Measurements from ENCODE around the gene ARHGAP35. TPM values are rescaled to one million over a fixed set of nuclear protein-coding genes. Genes with fewer than 3 reads are reported as not detected.

Gene ARHGAP35
- total RNA-seq, 1 experiment from 2014 or later: 64.1 TPM

DNA sequence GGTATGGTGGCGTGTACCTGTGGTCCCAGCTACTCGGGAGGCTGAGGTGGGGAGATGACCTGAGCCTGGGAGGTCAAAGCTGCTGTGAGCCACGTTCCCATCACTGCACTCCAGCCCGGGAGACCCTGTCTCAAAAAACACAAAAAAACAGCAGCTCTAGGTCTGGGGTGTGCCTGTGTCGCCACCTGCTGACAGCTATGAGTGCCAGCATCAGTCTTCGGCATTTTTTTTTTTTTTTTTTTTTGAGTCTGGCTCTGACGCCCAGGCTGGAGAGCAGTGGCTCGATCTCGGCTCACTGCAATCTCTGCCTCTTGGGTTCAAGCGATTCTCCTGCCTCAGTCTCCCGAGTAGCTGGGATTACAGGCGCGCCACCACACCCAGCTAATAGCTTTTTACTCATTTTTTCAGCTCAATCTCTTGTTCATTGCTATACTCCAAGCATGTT, 20.3 kb upstream of the ARHGAP35 start:
- H3K27ac ChIP-seq (ENCODE audit: low read length): no peak overlapping the region
- no peak for TF ChIP-seq SIN3A (IDR thresholded peaks at IDR 0.05; ENCODE audit: borderline replicate concordance, insufficient read depth, low read depth, low read length)
- TF ChIP-seq, protein P1, sequence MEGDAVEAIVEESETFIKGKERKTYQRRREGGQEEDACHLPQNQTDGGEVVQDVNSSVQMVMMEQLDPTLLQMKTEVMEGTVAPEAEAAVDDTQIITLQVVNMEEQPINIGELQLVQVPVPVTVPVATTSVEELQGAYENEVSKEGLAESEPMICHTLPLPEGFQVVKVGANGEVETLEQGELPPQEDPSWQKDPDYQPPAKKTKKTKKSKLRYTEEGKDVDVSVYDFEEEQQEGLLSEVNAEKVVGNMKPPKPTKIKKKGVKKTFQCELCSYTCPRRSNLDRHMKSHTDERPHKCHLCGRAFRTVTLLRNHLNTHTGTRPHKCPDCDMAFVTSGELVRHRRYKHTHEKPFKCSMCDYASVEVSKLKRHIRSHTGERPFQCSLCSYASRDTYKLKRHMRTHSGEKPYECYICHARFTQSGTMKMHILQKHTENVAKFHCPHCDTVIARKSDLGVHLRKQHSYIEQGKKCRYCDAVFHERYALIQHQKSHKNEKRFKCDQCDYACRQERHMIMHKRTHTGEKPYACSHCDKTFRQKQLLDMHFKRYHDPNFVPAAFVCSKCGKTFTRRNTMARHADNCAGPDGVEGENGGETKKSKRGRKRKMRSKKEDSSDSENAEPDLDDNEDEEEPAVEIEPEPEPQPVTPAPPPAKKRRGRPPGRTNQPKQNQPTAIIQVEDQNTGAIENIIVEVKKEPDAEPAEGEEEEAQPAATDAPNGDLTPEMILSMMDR (IDR thresholded peaks at IDR 0.05): peak; percentile 90
- no peak for TF ChIP-seq TCF7L2 (IDR thresholded peaks at IDR 0.05; ENCODE audit: low read depth, low read length)
- no peak for TF ChIP-seq POLR2AphosphoS5 (IDR thresholded peaks at IDR 0.05; ENCODE audit: low read depth, low read length)
- TF ChIP-seq, protein P2, sequence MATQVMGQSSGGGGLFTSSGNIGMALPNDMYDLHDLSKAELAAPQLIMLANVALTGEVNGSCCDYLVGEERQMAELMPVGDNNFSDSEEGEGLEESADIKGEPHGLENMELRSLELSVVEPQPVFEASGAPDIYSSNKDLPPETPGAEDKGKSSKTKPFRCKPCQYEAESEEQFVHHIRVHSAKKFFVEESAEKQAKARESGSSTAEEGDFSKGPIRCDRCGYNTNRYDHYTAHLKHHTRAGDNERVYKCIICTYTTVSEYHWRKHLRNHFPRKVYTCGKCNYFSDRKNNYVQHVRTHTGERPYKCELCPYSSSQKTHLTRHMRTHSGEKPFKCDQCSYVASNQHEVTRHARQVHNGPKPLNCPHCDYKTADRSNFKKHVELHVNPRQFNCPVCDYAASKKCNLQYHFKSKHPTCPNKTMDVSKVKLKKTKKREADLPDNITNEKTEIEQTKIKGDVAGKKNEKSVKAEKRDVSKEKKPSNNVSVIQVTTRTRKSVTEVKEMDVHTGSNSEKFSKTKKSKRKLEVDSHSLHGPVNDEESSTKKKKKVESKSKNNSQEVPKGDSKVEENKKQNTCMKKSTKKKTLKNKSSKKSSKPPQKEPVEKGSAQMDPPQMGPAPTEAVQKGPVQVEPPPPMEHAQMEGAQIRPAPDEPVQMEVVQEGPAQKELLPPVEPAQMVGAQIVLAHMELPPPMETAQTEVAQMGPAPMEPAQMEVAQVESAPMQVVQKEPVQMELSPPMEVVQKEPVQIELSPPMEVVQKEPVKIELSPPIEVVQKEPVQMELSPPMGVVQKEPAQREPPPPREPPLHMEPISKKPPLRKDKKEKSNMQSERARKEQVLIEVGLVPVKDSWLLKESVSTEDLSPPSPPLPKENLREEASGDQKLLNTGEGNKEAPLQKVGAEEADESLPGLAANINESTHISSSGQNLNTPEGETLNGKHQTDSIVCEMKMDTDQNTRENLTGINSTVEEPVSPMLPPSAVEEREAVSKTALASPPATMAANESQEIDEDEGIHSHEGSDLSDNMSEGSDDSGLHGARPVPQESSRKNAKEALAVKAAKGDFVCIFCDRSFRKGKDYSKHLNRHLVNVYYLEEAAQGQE (IDR thresholded peaks at IDR 0.05; ENCODE audit: insufficient read depth in 1 of 2, low read depth in 2 of 2, low read length in 1 of 2): no peak
- H3K27me3 ChIP-seq (ENCODE audit: control insufficient read depth, insufficient read depth, low read length): no peaks in the 10 kb centered on the region
- BruUV-seq (replicated peaks): no TSS peak
- intact Hi-C loops (cut with micrococcal nuclease; ENCODE audit: unreplicated experiment) (no loop called here), in situ Hi-C loops (cut with HindIII; ENCODE audit: low pct_unique_long_range_greater_than_20kb, low sequenced_read_pairs) (no loop called here)
- POLR2A ChIA-PET: interaction anchor here (0.6 kb wide), 1 partner anchor 10 kb away, joined by 9 read pairs; the partner anchor contains the start of gene AP2S1
- CTCF ChIA-PET: interaction anchor here (0.6 to 1.5 kb wide), 16 partner anchors 11 to 285 kb away, joined by 3 to 19 read pairs (median 4); no protein-coding TSS in a partner anchor
- ATAC-seq: peak; percentile 54
- H3K9me3 ChIP-seq (ENCODE audit: control insufficient read depth, insufficient read depth, low read depth, low read length): no peaks in the 10 kb centered on the region
- DNase-seq (ENCODE audit: low read depth, low spot score): no peak
- 0 out of 2 replicates have a peak, but pooled peaks cover 2% of the 10 kb centered on the region for H3K36me3 ChIP-seq (ENCODE audit: control insufficient read depth, insufficient read depth, low read length)
- no peaks in the 10 kb centered on the region; the same call in 1 of the 2 replicates for H3K4me1 ChIP-seq (ENCODE audit: control insufficient read depth, insufficient read depth, low read length)
- no peak overlapping the region for H3K4me3 ChIP-seq (ENCODE audit: low read depth in 2 of 2, low read length in 2 of 2)

DNA sequence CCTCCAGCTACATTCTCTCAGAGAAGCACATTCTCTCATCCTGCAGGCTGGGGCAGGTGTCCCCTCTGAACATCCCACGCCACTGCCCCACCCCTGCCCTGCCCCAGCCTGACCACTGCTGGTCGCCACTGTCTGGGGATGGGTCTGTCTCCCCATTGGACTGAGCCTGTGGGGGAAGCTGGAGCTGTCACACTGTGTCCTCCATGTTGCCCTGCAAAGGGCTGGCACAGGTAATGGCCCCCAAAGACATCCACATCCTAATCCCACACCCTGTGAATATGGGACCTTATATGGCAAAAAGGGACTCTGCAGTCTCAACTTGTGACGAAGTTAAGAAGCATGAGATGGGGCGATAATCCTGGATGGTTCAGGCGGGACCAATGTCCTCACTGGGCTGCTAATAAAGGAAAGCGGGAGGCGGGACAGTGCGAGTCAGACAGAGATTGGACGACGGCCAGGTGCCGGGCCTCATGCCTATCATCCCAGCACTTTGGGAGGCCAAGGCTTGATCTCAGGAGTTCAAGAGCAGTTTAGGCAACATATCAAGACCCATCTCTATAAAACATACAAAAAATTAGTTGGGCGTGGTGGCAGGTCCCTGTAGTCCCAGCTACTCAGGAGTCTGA, 19.2 kb upstream of the ARHGAP35 start:
- TF ChIP-seq, protein P1 (IDR thresholded peaks at IDR 0.05): no peak
- no peak for TF ChIP-seq TCF7L2 (IDR thresholded peaks at IDR 0.05; ENCODE audit: low read depth, low read length)
- TF ChIP-seq, protein P2 (IDR thresholded peaks at IDR 0.05; ENCODE audit: insufficient read depth in 1 of 2, low read depth in 2 of 2, low read length in 1 of 2): no peak
- TF ChIP-seq POLR2AphosphoS5 (IDR thresholded peaks at IDR 0.05; ENCODE audit: low read depth, low read length): no peak
- TF ChIP-seq SIN3A (IDR thresholded peaks at IDR 0.05; ENCODE audit: borderline replicate concordance, insufficient read depth, low read depth, low read length): no peak
- CTCF ChIA-PET: interaction anchor here (1.5 kb wide), 1 partner anchor 83 kb away, joined by 19 read pairs; no protein-coding TSS in a partner anchor
- H3K27me3 ChIP-seq (ENCODE audit: control insufficient read depth, insufficient read depth, low read length): no peaks in the 10 kb centered on the region
- H3K36me3 ChIP-seq (ENCODE audit: control insufficient read depth, insufficient read depth, low read length): 0 out of 2 replicates have a peak, but pooled peaks cover 3% of the 10 kb centered on the region
- no peaks in the 10 kb centered on the region for H3K9me3 ChIP-seq (ENCODE audit: control insufficient read depth, insufficient read depth, low read depth, low read length)
- BruUV-seq (replicated peaks): no TSS peak
- POLR2A ChIA-PET: no interaction called here
- ATAC-seq (peak; percentile 57; the same call in 1 of the 2 replicates), DNase-seq (ENCODE audit: low read depth, low spot score) (no peak)
- intact Hi-C loops (cut with micrococcal nuclease; ENCODE audit: unreplicated experiment): no loop called here
- no peak overlapping the region for H3K27ac ChIP-seq (ENCODE audit: low read length)
- H3K4me3 ChIP-seq (ENCODE audit: low read depth in 2 of 2, low read length in 2 of 2): no peak overlapping the region
- H3K4me1 ChIP-seq (ENCODE audit: control insufficient read depth, insufficient read depth, low read length): no peaks in the 10 kb centered on the region; the same call in 1 of the 2 replicates
- in situ Hi-C loops (cut with HindIII; ENCODE audit: low pct_unique_long_range_greater_than_20kb, low sequenced_read_pairs): no loop called here
